H1 (cell line): ENCODE measurements around the gene TCP11. TPM values are rescaled to one million over a fixed set of nuclear protein-coding genes. Genes with fewer than 3 reads are reported as not detected.

ENCODE experiments used
- CTCF ChIA-PET: fragments of 300-600 bp; sonication (Branson Sonifier 250); formaldehyde crosslinking; loops from one replicate; lab custom pipeline; 2021; ENCODE audit not compliant: partially characterized antibody; lab: Charles Lee
- POLR2A ChIA-PET: fragments of 300-600 bp; sonication (Branson Sonifier 250); formaldehyde crosslinking; loops from one replicate; lab custom pipeline; 2021; ENCODE audit warnings: inconsistent platforms; ENCODE audit not compliant: partially characterized antibody; lab: Charles Lee
- DNase-seq, 2 experiments: peaks; one replicate each; pipeline versions ENCODE4 v3.0.0 to v3.0.0-alpha.2; 2010 to 2022; ENCODE audit warnings: low spot score in 2 of 2, low read depth in 1 of 2, mixed read lengths in 1 of 2
- FAIRE-seq: peaks from 2 replicates; lab custom pipeline; 2011; peaks lifted over from hg19 to GRCh38; lab: Jason Lieb, UNC
- H2AFZ ChIP-seq: 2 replicates; pipeline ENCODE4 v1.8.1; 2012; ENCODE audit warnings: low read length, inconsistent platforms
- H2AK5ac ChIP-seq: 2 replicates; pipeline ENCODE4 v1.6.1; 2013; ENCODE audit warnings: low read depth, low read length
- H2BK120ac ChIP-seq: replicated peaks from 2 replicates; pipeline ENCODE3; 2013; ENCODE audit warnings: low read depth, low read length, inconsistent platforms
- H2BK12ac ChIP-seq: 2 replicates; pipeline ENCODE4 v1.6.1; 2013; ENCODE audit warnings: low read depth, low read length
- H2BK15ac ChIP-seq: 2 replicates; pipeline ENCODE4 v1.6.1; 2013; ENCODE audit warnings: low read length
- H2BK20ac ChIP-seq: 2 replicates; pipeline ENCODE4 v1.6.1; 2013; ENCODE audit warnings: low read length
- H2BK5ac ChIP-seq: 2 replicates; pipeline ENCODE4 v1.6.1; 2013; ENCODE audit warnings: low read depth, low read length
- H3K14ac ChIP-seq: 2 replicates; pipeline ENCODE4 v1.6.1; 2013; ENCODE audit warnings: inconsistent platforms; ENCODE audit not compliant: insufficient read length
- H3K18ac ChIP-seq: 2 replicates; pipeline ENCODE4 v1.6.1; 2013; ENCODE audit warnings: low read length; ENCODE audit errors: extremely low read depth
- H3K23ac ChIP-seq: 2 replicates; pipeline ENCODE4 v1.6.1; 2013; ENCODE audit warnings: inconsistent platforms; ENCODE audit not compliant: insufficient read length
- H3K23me2 ChIP-seq: 2 replicates; pipeline ENCODE4 v1.6.1; 2013; ENCODE audit warnings: low read depth, low read length
- H3K27ac ChIP-seq: 2 replicates; pipeline ENCODE4 v1.6.1; 2011; ENCODE audit warnings: low read depth, low read length, inconsistent platforms
- H3K27me3 ChIP-seq, 4 experiments: replicated peaks in 1 of 4; 1 replicate in 1 of 4; 2 replicates in 3 of 4; pipeline versions ENCODE4 v1.6.1 to v1.8.1; 2011 to 2013; ENCODE audit warnings: low read length in 3 of 4, mild to moderate bottlenecking in 3 of 4, inconsistent platforms in 2 of 4, mixed read lengths in 2 of 4, moderate library complexity in 1 of 4; ENCODE audit not compliant: control insufficient read depth in 3 of 4, insufficient read depth in 3 of 4; ENCODE audit errors: extremely low read depth in 1 of 4
- H3K36me3 ChIP-seq, 4 experiments: 2 replicates each; pipeline versions ENCODE4 v1.6.1 to v1.8.1; 2011 to 2013; ENCODE audit warnings: mild to moderate bottlenecking in 4 of 4, low read length in 3 of 4, moderate library complexity in 2 of 4, control low read depth in 1 of 4, inconsistent platforms in 1 of 4; ENCODE audit not compliant: insufficient read depth in 4 of 4, control insufficient read depth in 2 of 4
- H3K4ac ChIP-seq: replicated peaks from 2 replicates; pipeline ENCODE3; 2013; ENCODE audit warnings: low read length, low read depth, mixed read lengths, inconsistent platforms; ENCODE audit not compliant: insufficient read length
- H3K4me1 ChIP-seq, 4 experiments: replicated peaks in 1 of 4; 1 replicate in 1 of 4; 2 replicates in 3 of 4; pipeline versions ENCODE4 v1.6.1 to v1.8.1; 2011 to 2013; ENCODE audit warnings: low read length in 3 of 4, inconsistent platforms in 2 of 4, mixed read lengths in 1 of 4; ENCODE audit not compliant: insufficient read depth in 4 of 4, control insufficient read depth in 3 of 4
- H3K4me2 ChIP-seq, 2 experiments: 2 replicates each; pipeline versions ENCODE4 v1.6.1 to v1.8.1; 2011 to 2013; ENCODE audit warnings: low read depth in 2 of 2, low read length in 2 of 2, control low read depth in 1 of 2, inconsistent platforms in 1 of 2, mild to moderate bottlenecking in 1 of 2; ENCODE audit not compliant: insufficient read depth in 1 of 2
- H3K4me3 ChIP-seq, 4 experiments: fragments of 200-600, 300-600 bp in 1 of 4; sonication (generic), shearing (Covaris generic), sonication (Bioruptor Twin) in 1 of 4; 2 replicates each; pipeline versions ENCODE4 v1.5.1 to v1.8.1; 2011 to 2016; ENCODE audit warnings: low read length in 4 of 4, low read depth in 3 of 4, control low read depth in 2 of 4, inconsistent platforms in 2 of 4, mild to moderate bottlenecking in 2 of 4, mixed read lengths in 1 of 4, moderate library complexity in 1 of 4; ENCODE audit not compliant: insufficient read depth in 2 of 4; ENCODE audit errors: extremely low read depth in 1 of 4
- H3K56ac ChIP-seq: replicated peaks from 2 replicates; pipeline ENCODE3; 2013; ENCODE audit warnings: low read depth, mild to moderate bottlenecking, mixed read lengths, low read length, inconsistent platforms; ENCODE audit not compliant: insufficient read length
- H3K79me1 ChIP-seq: 2 replicates; pipeline ENCODE4 v1.6.1; 2013; ENCODE audit warnings: low read depth, low read length, control low read depth
- H3K79me2 ChIP-seq, 2 experiments: 2 replicates each; pipeline versions ENCODE4 v1.6.1 to v1.8.1; 2012 to 2013; ENCODE audit warnings: low read length in 2 of 2, mild to moderate bottlenecking in 2 of 2, inconsistent platforms in 1 of 2; ENCODE audit not compliant: insufficient read depth in 2 of 2, control insufficient read depth in 1 of 2
- H3K9ac ChIP-seq, 4 experiments: replicated peaks in 1 of 4; 1 replicate in 1 of 4; 2 replicates in 3 of 4; pipeline versions ENCODE4 v1.6.1 to v1.8.1; 2011 to 2013; ENCODE audit warnings: low read depth in 3 of 4, low read length in 3 of 4, control low read depth in 2 of 4, mild to moderate bottlenecking in 2 of 4, moderate library complexity in 2 of 4, inconsistent platforms in 1 of 4; ENCODE audit errors: extremely low read depth in 1 of 4
- H3K9me3 ChIP-seq, 2 experiments: 2 replicates each; pipeline versions ENCODE4 v1.6.1 to v1.8.1; 2012 to 2013; ENCODE audit warnings: mild to moderate bottlenecking in 2 of 2, moderate library complexity in 2 of 2, control low read depth in 1 of 2, inconsistent platforms in 1 of 2, low read depth in 1 of 2, low read length in 1 of 2, mixed read lengths in 1 of 2; ENCODE audit not compliant: insufficient read depth in 2 of 2
- H4K20me1 ChIP-seq, 2 experiments: replicated peaks in 1 of 2; 2 replicates each; pipeline versions ENCODE3 to v1.8.1; 2011 to 2013; ENCODE audit warnings: inconsistent platforms in 2 of 2, low read length in 2 of 2, mild to moderate bottlenecking in 1 of 2; ENCODE audit not compliant: insufficient read depth in 2 of 2, control insufficient read depth in 1 of 2
- H4K5ac ChIP-seq: 2 replicates; pipeline ENCODE4 v1.6.1; 2013; ENCODE audit warnings: low read length, low read depth, mixed read lengths, inconsistent platforms; ENCODE audit not compliant: insufficient read length
- H4K8ac ChIP-seq: 2 replicates; pipeline ENCODE4 v1.8.0; 2013; ENCODE audit warnings: mild to moderate bottlenecking, moderate library complexity, low read length, inconsistent platforms; ENCODE audit not compliant: insufficient read depth; ENCODE audit errors: extremely low read depth
- H4K91ac ChIP-seq: replicated peaks from 2 replicates; pipeline ENCODE3; 2013; ENCODE audit warnings: low read length, mixed read lengths, inconsistent platforms; ENCODE audit not compliant: insufficient read length
- ASH2L ChIP-seq: fragments of 200-600, 300-600 bp; sonication (generic); IDR thresholded peaks from one replicate; pipeline ENCODE4 v1.7.1; 2017; ENCODE audit warnings: low read length
- ATF3 ChIP-seq: IDR thresholded peaks from 2 replicates; pipeline ENCODE4 v1.6.1; 2011; ENCODE audit warnings: low read depth, mild to moderate bottlenecking, low read length; ENCODE audit not compliant: insufficient read depth
- EGR1 ChIP-seq: IDR thresholded peaks from 2 replicates; pipeline ENCODE4 v1.6.1; 2011; ENCODE audit warnings: low read depth, low read length, borderline replicate concordance
- HDAC6 ChIP-seq: IDR thresholded peaks from one replicate; pipeline ENCODE4 v1.7.1; 2012; ENCODE audit warnings: low read depth, mild to moderate bottlenecking, inconsistent platforms, low read length, moderate library complexity
- KDM4A ChIP-seq: IDR thresholded peaks from one replicate; pipeline ENCODE4 v1.7.1; 2012; ENCODE audit warnings: low read depth, mild to moderate bottlenecking, moderate library complexity, low read length, inconsistent platforms; ENCODE audit not compliant: severe bottlenecking
- KDM5A ChIP-seq: fragments of 200-600 bp; IDR thresholded peaks from 2 replicates; pipeline ENCODE4 v1.7.1; 2012; ENCODE audit warnings: mild to moderate bottlenecking, low read length, inconsistent platforms, mixed read lengths
- RBBP5 ChIP-seq: IDR thresholded peaks from 2 replicates; pipeline ENCODE4 v1.7.1; 2012; ENCODE audit warnings: low read depth, mild to moderate bottlenecking, inconsistent platforms, low read length, moderate library complexity, borderline replicate concordance
- RFX5 ChIP-seq: IDR thresholded peaks from 2 replicates; pipeline ENCODE4 v1.6.1; 2011; ENCODE audit warnings: low read depth, low read length, improper control_type of control experiment, borderline replicate concordance
- WGBS, 2 experiments: shearing (Covaris generic) in 1 of 2; methylation state at CpG; one replicate each; pipeline versions ENCODE4 v1.1.6 to v1.1.7; 2013 to 2015; ENCODE audit warnings: low lambda C conversion rate in 2 of 2, mixed read lengths in 2 of 2, inconsistent platforms in 1 of 2, low coverage in 1 of 2, missing lambda C conversion rate in 1 of 2; ENCODE audit not compliant: insufficient replicate concordance in 2 of 2, insufficient coverage in 1 of 2, insufficient read length in 1 of 2; ENCODE audit errors: extremely low coverage in 1 of 2, missing lambda C conversion rate in 1 of 2; 5-methylcytosine and 5-hydroxymethylcytosine counted together
- polyA plus RNA-seq, 7 experiments: library from polyadenylated mRNA; depleted of rRNA in 3 of 7; stranded (reverse) in 5 of 7; unstranded in 2 of 7; fragments of >200 nt in 5 of 7; fragments of 200-250 nt in 2 of 7; gene quantifications; 1 replicate in 5 of 7; 2 replicates in 1 of 7; 4 replicates in 1 of 7; pipeline versions ENCODE4 v1.2.1 to v1.2.3, GENCODE V29; 2011 to 2013; ENCODE audit warnings: missing spikeins in 2 of 7, mixed read lengths in 2 of 7
- total RNA-seq: library from RNA; stranded (reverse); fragmentation: NEBNext Ultra II Directional; extraction: Animal tissue kit (Norgen Biotek cat#: 25700); gene quantifications from 2 replicates; pipeline ENCODE4 v1.2.1, GENCODE V29; 2021

TCP11 gene
- total and polyA plus RNA-seq, 2 of the 8 experiments (the other 6 are each of a cell fraction or from before 2014, with no cell fraction given): 0.11 TPM; not detected in 1

GRCh38 chr6:35173044-35173426 is 31.9 kb upstream of the TCP11 start:
- H3K27ac ChIP-seq: no peak overlapping the region
- TF ChIP-seq RBBP5 (no peak), RFX5 (no peak), EGR1 (no peak), HDAC6 (no peak), ATF3 (no peak), KDM4A (no peak), ASH2L (no peak), KDM5A (no peak)
- H3K4me2 ChIP-seq: no peak overlapping the region
- H3K4me3 ChIP-seq: no peak overlapping the region
- no peak overlapping the region for H2BK20ac ChIP-seq
- H2BK120ac ChIP-seq: no peak overlapping the region
- H3K23ac ChIP-seq: no peak overlapping the region
- no peaks in the 10 kb centered on the region for H3K36me3 ChIP-seq
- H2BK12ac ChIP-seq: no peak overlapping the region
- H3K4ac ChIP-seq: no peak overlapping the region
- no peak overlapping the region for H3K18ac ChIP-seq
- no peak overlapping the region for H3K56ac ChIP-seq
- H3K79me2 ChIP-seq: no peaks in the 10 kb centered on the region
- no peak overlapping the region for H2AK5ac ChIP-seq
- peaks cover 5% of the 10 kb centered on the region; the same call in 1 of the 2 replicates for H3K23me2 ChIP-seq
- H4K8ac ChIP-seq: no peak overlapping the region
- no peak for DNase-seq
- H3K14ac ChIP-seq: no peak overlapping the region
- no peak overlapping the region for H3K9ac ChIP-seq
- POLR2A ChIA-PET: interaction anchor here (0.6 to 2.2 kb wide), 3 partner anchors 13 to 1422 kb away, joined by 3 to 6 read pairs (median 3); no protein-coding TSS in a partner anchor
- H3K27me3 ChIP-seq: peaks cover 0 to 2% (median 0%) of the 10 kb centered on the region in 4 experiments; a peak in 2 of 7 replicates
- no peak overlapping the region for H4K91ac ChIP-seq
- H4K20me1 ChIP-seq: peaks cover 0 to 3% of the 10 kb centered on the region in 2 experiments
- WGBS, 2 experiments: 84% methylated on average over 5 of the region's 5 CpGs; no CpG with 5 or more reads in 1 of the 2 experiments
- no peak for FAIRE-seq
- H3K79me1 ChIP-seq: no peaks in the 10 kb centered on the region
- no peak overlapping the region for H2BK15ac ChIP-seq
- no peak overlapping the region for H4K5ac ChIP-seq
- H3K4me1 ChIP-seq: no peaks in the 10 kb centered on the region; a peak in 1 of 7 replicates
- peaks cover 0 to 2% of the 10 kb centered on the region in 2 experiments; a peak in 1 of 4 replicates for H3K9me3 ChIP-seq
- no peak overlapping the region for H2BK5ac ChIP-seq
- CTCF ChIA-PET: interaction anchor here (0.9 to 4.6 kb wide), 9 partner anchors 8 to 186 kb away, joined by 3 to 28 read pairs (median 8); no protein-coding TSS in a partner anchor
- H2AFZ ChIP-seq: no peak overlapping the region
